Fibroblast of lung (primary cell): Measurements from ENCODE around the gene OGDH. TPM values are rescaled to one million over a fixed set of nuclear protein-coding genes. Genes with fewer than 3 reads are reported as not detected.

Experiments used
- DNase-seq, 2 donors: peaks; one replicate each; pipeline versions ENCODE4 v3.0.0 to v3.0.0-alpha.2; 2010; ENCODE audit warnings: low read depth in 2 of 2
- H2AFZ ChIP-seq: 2 replicates; pipeline ENCODE4 v1.5.1; 2012; ENCODE audit warnings: low read length, control low read depth, inconsistent platforms
- H3K27ac ChIP-seq: 2 replicates; pipeline ENCODE4 v1.5.1; 2011; ENCODE audit warnings: low read length, control low read depth; ENCODE audit not compliant: insufficient read depth
- H3K27me3 ChIP-seq: 2 replicates; pipeline ENCODE4 v1.5.1; 2011; ENCODE audit warnings: mild to moderate bottlenecking, low read length; ENCODE audit not compliant: control insufficient read depth, insufficient read depth
- H3K36me3 ChIP-seq: 2 replicates; pipeline ENCODE4 v1.5.1; 2011; ENCODE audit warnings: low read length; ENCODE audit not compliant: control insufficient read depth, insufficient read depth
- H3K4me1 ChIP-seq: 2 replicates; pipeline ENCODE4 v1.5.1; 2011; ENCODE audit warnings: low read length; ENCODE audit not compliant: control insufficient read depth, insufficient read depth; ENCODE audit errors: extremely low read depth
- H3K4me2 ChIP-seq: 2 replicates; pipeline ENCODE4 v1.5.1; 2011; ENCODE audit warnings: low read length, control low read depth; ENCODE audit not compliant: insufficient read depth; ENCODE audit errors: extremely low read depth
- H3K4me3 ChIP-seq, 4 experiments: fragments of 200-600 bp in 1 of 4; sonication (generic) in 1 of 4; replicated peaks in 1 of 4; 2 replicates each; pipeline ENCODE4 v1.5.1; 2011 to 2016; ENCODE audit warnings: low read length in 4 of 4, low read depth in 3 of 4, mild to moderate bottlenecking in 3 of 4, control low read depth in 2 of 4, inconsistent platforms in 1 of 4, mixed read lengths in 1 of 4; ENCODE audit not compliant: insufficient read depth in 1 of 4; ENCODE audit errors: control extremely low read depth in 1 of 4
- H3K79me2 ChIP-seq: 2 replicates; pipeline ENCODE4 v1.5.1; 2012; ENCODE audit warnings: mild to moderate bottlenecking, low read length, inconsistent platforms; ENCODE audit not compliant: control insufficient read depth, insufficient read depth
- H3K9ac ChIP-seq: 2 replicates; pipeline ENCODE4 v1.5.1; 2011; ENCODE audit warnings: mild to moderate bottlenecking, low read length, control low read depth; ENCODE audit not compliant: insufficient read depth
- H3K9me3 ChIP-seq: 2 replicates; pipeline ENCODE4 v1.5.1; 2012; ENCODE audit warnings: low read depth, low read length; ENCODE audit not compliant: control insufficient read depth, insufficient read depth
- H4K20me1 ChIP-seq: 2 replicates; pipeline ENCODE4 v1.5.1; 2011; ENCODE audit warnings: low read length; ENCODE audit not compliant: control insufficient read depth, insufficient read depth; ENCODE audit errors: extremely low read depth
- EZH2 ChIP-seq: IDR thresholded peaks from 2 replicates; pipeline ENCODE4 v1.5.1; 2012; ENCODE audit warnings: low read length, control low read depth, mild to moderate bottlenecking; ENCODE audit errors: missing control alignments
- polyA plus RNA-seq, 2 donors: library from polyadenylated mRNA; depleted of rRNA in 1 of 2; stranded (reverse) in 1 of 2; unstranded in 1 of 2; fragments of >200 nt; gene quantifications; 2 replicates each; pipeline ENCODE4 v1.2.1, GENCODE V29; 2011 to 2012; ENCODE audit warnings: missing spikeins in 1 of 2
- total RNA-seq: library from RNA; depleted of rRNA; stranded (reverse); fragments of >200 nt; gene quantifications from 2 replicates; pipeline ENCODE4 v1.2.1, GENCODE V29; 2014
- TF ChIP-seq, protein P1 (sequence below), 2 donors: IDR thresholded peaks in 1 of 2; conservative IDR thresholded peaks in 1 of 2; 1 replicate in 1 of 2; 2 replicates in 1 of 2; pipeline ENCODE4 v1.5.1; 2011 to 2012; ENCODE audit warnings: low read length in 2 of 2, control low read depth in 1 of 2, inconsistent platforms in 1 of 2, low read depth in 1 of 2, mild to moderate bottlenecking in 1 of 2

The OGDH gene
- total and polyA plus RNA-seq, 2 donors (not counting 1 experiment from before 2014, with no cell fraction given), result 60.8 to 69.2 TPM

GRCh38 chr7:44602576-44602910 is 3.9 kb upstream of the OGDH start:
- no peaks in the 10 kb centered on the region for H4K20me1 ChIP-seq
- DNase-seq, result no peak
- H3K4me1 ChIP-seq, result no peaks in the 10 kb centered on the region
- H3K4me3 ChIP-seq, result no peak overlapping the region
- no peak overlapping the region for H2AFZ ChIP-seq
- no peak overlapping the region for H3K27ac ChIP-seq
- peaks cover 7% of the 10 kb centered on the region for H3K79me2 ChIP-seq
- no peaks in the 10 kb centered on the region for H3K36me3 ChIP-seq
- H3K9ac ChIP-seq, result no peak overlapping the region
- H3K27me3 ChIP-seq, result peaks cover 2% of the 10 kb centered on the region
- no peak overlapping the region for H3K4me2 ChIP-seq
- no peaks in the 10 kb centered on the region for H3K9me3 ChIP-seq
- TF ChIP-seq EZH2, result no peak
- TF ChIP-seq, protein P1, sequence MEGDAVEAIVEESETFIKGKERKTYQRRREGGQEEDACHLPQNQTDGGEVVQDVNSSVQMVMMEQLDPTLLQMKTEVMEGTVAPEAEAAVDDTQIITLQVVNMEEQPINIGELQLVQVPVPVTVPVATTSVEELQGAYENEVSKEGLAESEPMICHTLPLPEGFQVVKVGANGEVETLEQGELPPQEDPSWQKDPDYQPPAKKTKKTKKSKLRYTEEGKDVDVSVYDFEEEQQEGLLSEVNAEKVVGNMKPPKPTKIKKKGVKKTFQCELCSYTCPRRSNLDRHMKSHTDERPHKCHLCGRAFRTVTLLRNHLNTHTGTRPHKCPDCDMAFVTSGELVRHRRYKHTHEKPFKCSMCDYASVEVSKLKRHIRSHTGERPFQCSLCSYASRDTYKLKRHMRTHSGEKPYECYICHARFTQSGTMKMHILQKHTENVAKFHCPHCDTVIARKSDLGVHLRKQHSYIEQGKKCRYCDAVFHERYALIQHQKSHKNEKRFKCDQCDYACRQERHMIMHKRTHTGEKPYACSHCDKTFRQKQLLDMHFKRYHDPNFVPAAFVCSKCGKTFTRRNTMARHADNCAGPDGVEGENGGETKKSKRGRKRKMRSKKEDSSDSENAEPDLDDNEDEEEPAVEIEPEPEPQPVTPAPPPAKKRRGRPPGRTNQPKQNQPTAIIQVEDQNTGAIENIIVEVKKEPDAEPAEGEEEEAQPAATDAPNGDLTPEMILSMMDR (conservative IDR thresholded peaks at IDR 0.05 in 1 of 2, IDR thresholded peaks at IDR 0.05 in 1 of 2; ENCODE audit: low read depth in 1 of 2, low read length in 2 of 2), result no peak

DNA sequence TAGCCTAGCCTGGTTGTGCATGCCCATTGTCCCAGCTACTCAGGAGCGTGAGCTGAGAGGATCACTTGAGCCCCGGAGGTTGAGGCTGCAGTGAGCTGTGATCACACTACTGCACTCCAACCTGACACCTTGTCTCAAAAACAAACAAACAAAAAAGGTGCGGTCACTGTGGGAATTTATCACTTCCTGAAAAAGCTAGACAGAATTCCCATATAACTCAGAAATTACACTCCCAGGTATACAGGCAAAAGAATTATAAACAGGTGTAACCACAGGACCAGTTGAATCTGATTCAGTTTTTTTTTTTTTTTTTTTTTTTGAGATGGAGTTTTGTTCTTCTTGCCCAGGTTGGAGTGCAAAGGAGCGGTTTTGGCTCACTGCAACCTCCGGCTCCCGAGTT is 3.2 kb upstream of the OGDH start:
- Histone ChIP-seq H4K20me1 (no peaks in the 10 kb centered on the region), H3K27ac (no peak overlapping the region), H2AFZ (no peak overlapping the region), H3K4me1 (no peaks in the 10 kb centered on the region), H3K4me2 (no peak overlapping the region), H3K4me3 (no peak overlapping the region), H3K27me3 (peaks cover 2% of the 10 kb centered on the region), H3K9ac (no peak overlapping the region), H3K36me3 (no peaks in the 10 kb centered on the region), H3K79me2 (peaks cover 13% of the 10 kb centered on the region), H3K9me3 (no peaks in the 10 kb centered on the region)
- DNase-seq, result no peak
- TF ChIP-seq EZH2, result no peak
- TF ChIP-seq, protein P1 (conservative IDR thresholded peaks at IDR 0.05 in 1 of 2, IDR thresholded peaks at IDR 0.05 in 1 of 2; ENCODE audit: low read depth in 1 of 2, low read length in 2 of 2), result no peak

DNA sequence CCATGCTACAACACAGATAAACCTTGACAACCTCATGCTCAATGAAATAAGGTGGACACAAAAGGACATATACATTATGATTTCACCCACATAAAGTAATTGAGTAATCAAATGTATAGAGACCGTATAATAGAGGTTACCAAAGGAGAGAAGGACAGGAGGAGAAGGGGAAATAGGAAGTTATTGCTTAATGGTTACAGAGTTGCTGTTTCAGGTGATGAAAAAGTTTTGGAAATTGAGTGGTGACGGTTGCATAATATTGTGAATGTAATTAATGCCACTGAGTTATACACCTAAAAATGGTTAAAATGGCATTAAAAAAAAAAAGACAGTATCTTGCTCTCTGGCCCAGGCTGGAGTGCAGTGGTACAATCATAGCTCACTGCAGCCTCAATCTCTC is 1.5 kb upstream of the OGDH start:
- no peak overlapping the region for H3K4me2 ChIP-seq
- no peak overlapping the region for H2AFZ ChIP-seq
- DNase-seq, result no peak
- H3K27ac ChIP-seq, result no peak overlapping the region
- no peaks in the 10 kb centered on the region for H3K4me1 ChIP-seq
- H4K20me1 ChIP-seq, result no peaks in the 10 kb centered on the region
- no peak overlapping the region for H3K9ac ChIP-seq
- no peaks in the 10 kb centered on the region for H3K9me3 ChIP-seq
- peaks cover 2% of the 10 kb centered on the region for H3K27me3 ChIP-seq
- peaks cover 29% of the 10 kb centered on the region for H3K79me2 ChIP-seq
- TF ChIP-seq, protein P1 (conservative IDR thresholded peaks at IDR 0.05 in 1 of 2, IDR thresholded peaks at IDR 0.05 in 1 of 2; ENCODE audit: low read depth in 1 of 2, low read length in 2 of 2), result no peak
- TF ChIP-seq EZH2, result no peak
- H3K4me3 ChIP-seq, result no peak overlapping the region
- H3K36me3 ChIP-seq, result no peaks in the 10 kb centered on the region
